Mesendoderm (in vitro differentiated cells): ENCODE results near the gene ALK.

ENCODE experiments used
- DNase-seq: peaks from one replicate; pipeline ENCODE4 v3.0.0; 2013
- H2AK5ac ChIP-seq: 2 replicates; pipeline ENCODE4 v1.6.1; 2013; ENCODE audit warnings: low read length, inconsistent platforms
- H2BK120ac ChIP-seq: 2 replicates; pipeline ENCODE4 v1.6.1; 2013; ENCODE audit warnings: low read depth, mild to moderate bottlenecking, low read length, moderate library complexity, mixed read lengths
- H2BK15ac ChIP-seq: replicated peaks from 2 replicates; pipeline ENCODE4 v1.6.1; 2013; ENCODE audit warnings: low read depth, mild to moderate bottlenecking, moderate library complexity
- H2BK5ac ChIP-seq: 2 replicates; pipeline ENCODE4 v1.6.1; 2013; ENCODE audit warnings: low read length, inconsistent platforms
- H3K18ac ChIP-seq: 2 replicates; pipeline ENCODE4 v1.6.1; 2013; ENCODE audit warnings: mild to moderate bottlenecking, low read length, mixed read lengths
- H3K23ac ChIP-seq: one replicate; pipeline ENCODE4 v1.6.1; 2013; ENCODE audit warnings: low read length
- H3K27ac ChIP-seq: 2 replicates; pipeline ENCODE4 v1.5.1; 2013; ENCODE audit warnings: low read depth, mild to moderate bottlenecking, inconsistent platforms, low read length, moderate library complexity
- H3K27me3 ChIP-seq: 2 replicates; pipeline ENCODE4 v1.6.1; 2013; ENCODE audit warnings: low read length, control low read depth, mild to moderate bottlenecking, inconsistent platforms; ENCODE audit not compliant: insufficient read depth, poor library complexity
- H3K36me3 ChIP-seq: 2 replicates; pipeline ENCODE4 v1.6.1; 2013; ENCODE audit warnings: low read length, inconsistent platforms; ENCODE audit not compliant: control insufficient read depth, insufficient read depth
- H3K4ac ChIP-seq: one replicate; pipeline ENCODE4 v1.6.1; 2013; ENCODE audit warnings: low read depth, mild to moderate bottlenecking, low read length, moderate library complexity
- H3K4me1 ChIP-seq: 2 replicates; pipeline ENCODE4 v1.6.1; 2013; ENCODE audit warnings: low read depth, low read length, inconsistent platforms; ENCODE audit not compliant: control insufficient read depth
- H3K4me2 ChIP-seq: 2 replicates; pipeline ENCODE4 v1.6.1; 2013; ENCODE audit warnings: low read length
- H3K4me3 ChIP-seq: 2 replicates; pipeline ENCODE4 v1.5.1; 2013; ENCODE audit warnings: mild to moderate bottlenecking, low read length
- H3K56ac ChIP-seq: one replicate; pipeline ENCODE4 v1.6.1; 2013; ENCODE audit warnings: low read length
- H3K79me1 ChIP-seq: 2 replicates; pipeline ENCODE4 v1.6.1; 2013; ENCODE audit warnings: low read length, inconsistent platforms
- H3K79me2 ChIP-seq: 2 replicates; pipeline ENCODE4 v1.6.1; 2013; ENCODE audit warnings: mild to moderate bottlenecking, low read length; ENCODE audit not compliant: control insufficient read depth, insufficient read depth
- H3K9ac ChIP-seq: 2 replicates; pipeline ENCODE4 v1.6.1; 2013; ENCODE audit warnings: low read length, inconsistent platforms
- H4K5ac ChIP-seq: one replicate; pipeline ENCODE4 v1.6.1; 2013; ENCODE audit warnings: low read length
- H4K8ac ChIP-seq: one replicate; pipeline ENCODE4 v1.6.1; 2013; ENCODE audit warnings: low read depth, mild to moderate bottlenecking, control low read depth, low read length, moderate library complexity
- WGBS: extraction: QIAGEN DNeasy Blood & Tissue Kit; methylation state at CpG from one replicate; pipeline ENCODE4 v1.1.7; 2013; ENCODE audit warnings: low lambda C conversion rate, missing lambda C conversion rate; ENCODE audit not compliant: insufficient coverage; ENCODE audit errors: extremely low coverage; 5-methylcytosine and 5-hydroxymethylcytosine counted together

The ALK gene

GRCh38 chr2:29761278-29761677 lies 160.1 kb downstream of the ALK start:
- H2BK120ac ChIP-seq, result no peak overlapping the region
- H2BK5ac ChIP-seq, result no peak overlapping the region
- H4K5ac ChIP-seq, result no peak overlapping the region
- no peaks in the 10 kb centered on the region for H3K79me1 ChIP-seq
- no peak overlapping the region for H3K18ac ChIP-seq
- no peak overlapping the region for H3K4me2 ChIP-seq
- no peak overlapping the region for H3K27ac ChIP-seq
- no peak overlapping the region for H2AK5ac ChIP-seq
- DNase-seq, result no peak
- no peak overlapping the region for H3K4ac ChIP-seq
- WGBS, result no CpG with 5 or more reads among the region's 1 CpG
- H3K23ac ChIP-seq, result no peak overlapping the region
- no peaks in the 10 kb centered on the region for H3K27me3 ChIP-seq
- no peaks in the 10 kb centered on the region for H3K79me2 ChIP-seq
- no peak overlapping the region for H4K8ac ChIP-seq
- H3K36me3 ChIP-seq, result no peaks in the 10 kb centered on the region
- no peak overlapping the region for H3K9ac ChIP-seq
- no peak overlapping the region for H2BK15ac ChIP-seq
- no peak overlapping the region for H3K4me3 ChIP-seq
- H3K4me1 ChIP-seq, result no peaks in the 10 kb centered on the region
- H3K56ac ChIP-seq, result no peak overlapping the region

DNA sequence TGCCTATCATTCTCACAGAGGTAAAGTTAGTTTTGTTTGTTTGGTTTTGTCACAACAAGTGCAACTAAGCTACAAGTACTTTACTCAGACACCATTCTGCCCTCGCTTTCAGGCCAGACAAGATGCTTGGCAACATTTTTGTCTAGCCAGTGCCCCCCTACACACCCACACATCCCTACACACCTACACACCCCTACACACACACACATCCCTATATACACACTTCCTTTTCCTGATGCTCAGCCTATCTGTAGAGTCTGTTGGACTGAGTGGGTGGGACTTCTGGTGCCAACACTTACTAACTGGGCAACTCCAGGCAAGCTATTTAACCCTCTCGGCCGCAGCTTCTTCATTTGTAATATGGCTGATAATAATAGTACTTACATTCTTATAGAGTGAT lies 161.4 kb downstream of the ALK start:
- H3K4me1 ChIP-seq, result no peaks in the 10 kb centered on the region
- H3K27me3 ChIP-seq, result no peaks in the 10 kb centered on the region
- H2BK15ac ChIP-seq, result no peak overlapping the region
- WGBS, result no CpG with 5 or more reads among the region's 3 CpGs
- H3K27ac ChIP-seq, result no peak overlapping the region
- no peak for DNase-seq
- H3K23ac ChIP-seq, result no peak overlapping the region
- H2BK120ac ChIP-seq, result no peak overlapping the region
- H3K79me2 ChIP-seq, result no peaks in the 10 kb centered on the region
- no peak overlapping the region for H3K18ac ChIP-seq
- no peak overlapping the region for H3K56ac ChIP-seq
- no peak overlapping the region for H3K4me3 ChIP-seq
- H3K36me3 ChIP-seq, result no peaks in the 10 kb centered on the region
- H4K5ac ChIP-seq, result no peak overlapping the region
- H3K9ac ChIP-seq, result no peak overlapping the region
- no peak overlapping the region for H2AK5ac ChIP-seq
- no peak overlapping the region for H3K4me2 ChIP-seq
- no peak overlapping the region for H2BK5ac ChIP-seq
- no peak overlapping the region for H4K8ac ChIP-seq
- H3K79me1 ChIP-seq, result no peaks in the 10 kb centered on the region
- H3K4ac ChIP-seq, result no peak overlapping the region

DNA sequence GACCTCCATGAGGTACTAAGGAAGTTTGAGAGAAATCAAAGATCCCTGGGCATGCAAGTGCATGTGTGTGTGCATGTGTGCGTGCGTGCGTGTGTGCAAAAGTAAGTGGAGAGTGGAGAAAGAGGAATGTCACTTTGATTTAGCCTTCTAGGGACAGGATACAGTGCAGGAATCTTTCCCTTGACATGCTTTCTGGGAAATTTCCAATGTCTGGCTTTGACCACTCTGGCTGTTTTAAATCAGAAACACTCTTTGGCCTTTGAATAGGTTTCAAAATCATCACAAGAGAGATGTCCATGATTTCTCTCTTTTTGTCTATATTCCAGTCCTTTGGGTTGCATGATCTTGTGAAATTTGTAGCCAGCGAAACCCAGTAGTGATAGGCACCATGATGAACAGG lies 162.0 kb downstream of the ALK start:
- no peak for DNase-seq

GRCh38 chr2:29755829-29756228 lies 165.6 kb downstream of the ALK start:
- no peaks in the 10 kb centered on the region for H3K79me2 ChIP-seq
- no peaks in the 10 kb centered on the region for H3K36me3 ChIP-seq
- no CpG with 5 or more reads among the region's 5 CpGs for WGBS
- no peak overlapping the region for H4K5ac ChIP-seq
- no peaks in the 10 kb centered on the region for H3K27me3 ChIP-seq
- H4K8ac ChIP-seq, result no peak overlapping the region
- no peak overlapping the region for H2BK120ac ChIP-seq
- no peak overlapping the region for H3K4me2 ChIP-seq
- no peak overlapping the region for H3K4me3 ChIP-seq
- no peak overlapping the region for H2BK15ac ChIP-seq
- no peaks in the 10 kb centered on the region for H3K79me1 ChIP-seq
- H2AK5ac ChIP-seq, result no peak overlapping the region
- H3K23ac ChIP-seq, result no peak overlapping the region
- H3K4ac ChIP-seq, result no peak overlapping the region
- H3K4me1 ChIP-seq, result no peaks in the 10 kb centered on the region
- H3K18ac ChIP-seq, result no peak overlapping the region
- no peak overlapping the region for H3K56ac ChIP-seq
- H3K9ac ChIP-seq, result no peak overlapping the region
- H2BK5ac ChIP-seq, result no peak overlapping the region
- DNase-seq, result no peak
- H3K27ac ChIP-seq, result no peak overlapping the region

More for the DNA sequence above, 162.0 kb downstream of the ALK start:
- Histone ChIP-seq H2BK15ac (no peak overlapping the region), H3K56ac (no peak overlapping the region), H3K4me2 (no peak overlapping the region), H3K36me3 (no peaks in the 10 kb centered on the region), H3K27ac (no peak overlapping the region), H3K27me3 (no peaks in the 10 kb centered on the region), H3K9ac (no peak overlapping the region), H4K8ac (no peak overlapping the region), H2BK120ac (no peak overlapping the region), H3K4me3 (no peak overlapping the region), H3K79me1 (no peaks in the 10 kb centered on the region), H3K4ac (no peak overlapping the region), H3K18ac (no peak overlapping the region), H3K23ac (no peak overlapping the region), H2AK5ac (no peak overlapping the region), H4K5ac (no peak overlapping the region), H3K4me1 (no peaks in the 10 kb centered on the region), H3K79me2 (no peaks in the 10 kb centered on the region), H2BK5ac (no peak overlapping the region)
- no CpG with 5 or more reads among the region's 4 CpGs for WGBS

- H2BK120ac ChIP-seq, result no peak overlapping the region
- no peak overlapping the region for H3K27ac ChIP-seq
- H3K36me3 ChIP-seq, result no peaks in the 10 kb centered on the region
- no CpG with 5 or more reads among the region's 7 CpGs for WGBS
- H3K56ac ChIP-seq, result no peak overlapping the region
- H3K4me2 ChIP-seq, result no peak overlapping the region
- no peak overlapping the region for H4K8ac ChIP-seq
- H2BK5ac ChIP-seq, result no peak overlapping the region
- H3K4ac ChIP-seq, result no peak overlapping the region
- no peak overlapping the region for H3K18ac ChIP-seq
- no peaks in the 10 kb centered on the region for H3K4me1 ChIP-seq
- H3K23ac ChIP-seq, result no peak overlapping the region
- no peaks in the 10 kb centered on the region for H3K79me2 ChIP-seq
- H2BK15ac ChIP-seq, result no peak overlapping the region
- no peaks in the 10 kb centered on the region for H3K79me1 ChIP-seq
- no peak overlapping the region for H2AK5ac ChIP-seq
- no peak for DNase-seq
- H3K27me3 ChIP-seq, result no peaks in the 10 kb centered on the region
- H3K9ac ChIP-seq, result no peak overlapping the region
- no peak overlapping the region for H3K4me3 ChIP-seq
- no peak overlapping the region for H4K5ac ChIP-seq
Observed at GRCh38 chr2:29755233-29755632, 166.2 kb downstream of the ALK start.

GRCh38 chr2:29753671-29754444 lies 167.5 kb downstream of the ALK start:
- no peaks in the 10 kb centered on the region for H3K4me1 ChIP-seq
- H3K18ac ChIP-seq, result no peak overlapping the region
- WGBS, result no CpG with 5 or more reads among the region's 8 CpGs
- no peak overlapping the region for H3K27ac ChIP-seq
- H3K4me3 ChIP-seq, result no peak overlapping the region
- H3K27me3 ChIP-seq, result no peaks in the 10 kb centered on the region
- H3K4ac ChIP-seq, result no peak overlapping the region
- H3K79me1 ChIP-seq, result no peaks in the 10 kb centered on the region
- H3K23ac ChIP-seq, result no peak overlapping the region
- no peak overlapping the region for H3K4me2 ChIP-seq
- H3K56ac ChIP-seq, result no peak overlapping the region
- H3K9ac ChIP-seq, result no peak overlapping the region
- H4K8ac ChIP-seq, result no peak overlapping the region
- H2BK5ac ChIP-seq, result no peak overlapping the region
- no peak overlapping the region for H2AK5ac ChIP-seq
- no peak overlapping the region for H2BK15ac ChIP-seq
- H2BK120ac ChIP-seq, result no peak overlapping the region
- no peaks in the 10 kb centered on the region for H3K36me3 ChIP-seq
- no peak overlapping the region for H4K5ac ChIP-seq
- no peak for DNase-seq
- no peaks in the 10 kb centered on the region for H3K79me2 ChIP-seq
